GM19452 (cell line): Measurements from ENCODE around the gene AIFM2.
"Not testable (repeated sequence)": the region's sequence is repeated elsewhere in the genome, so short reads cannot be mapped to it uniquely, and the experiment has no call there.

ENCODE experiments used
- ATAC-seq: cut with Tn5 transposase; IDR thresholded peaks from one replicate; pipeline ENCODE4 v1.9.1; 2021; ENCODE audit not compliant: unreplicated experiment

The AIFM2 gene

GRCh38 chr10:70123817-70124216 lies 8.8 kb downstream of the AIFM2 start:
- no peak for ATAC-seq

GRCh38 chr10:70123166-70123565 lies 9.5 kb downstream of the AIFM2 start:
- ATAC-seq: not testable (repeated sequence)

- no peak for ATAC-seq
These were observed 9.9 kb downstream of the AIFM2 start for GRCh38 chr10:70122742-70123141.

GRCh38 chr10:70121281-70121949 lies 11.2 kb downstream of the AIFM2 start:
- no peak for ATAC-seq

- ATAC-seq: no peak
These were observed 12.2 kb downstream of the AIFM2 start for GRCh38 chr10:70120417-70120816.

- no peak for ATAC-seq
These were observed 13.0 kb downstream of the AIFM2 start for GRCh38 chr10:70119623-70120022.

GRCh38 chr10:70119197-70119596 lies 13.4 kb downstream of the AIFM2 start:
- no peak for ATAC-seq

GRCh38 chr10:70118196-70118595 lies 14.4 kb downstream of the AIFM2 start:
- ATAC-seq: no peak

- no peak for ATAC-seq
These were observed 15.0 kb downstream of the AIFM2 start for GRCh38 chr10:70117646-70118045.

- no peak for ATAC-seq
These were observed 16.5 kb downstream of the AIFM2 start for GRCh38 chr10:70115948-70116682.

GRCh38 chr10:70114902-70115301 lies 17.7 kb downstream of the AIFM2 start:
- ATAC-seq: no peak

- ATAC-seq: no peak
These were observed 20.6 kb downstream of the AIFM2 start for GRCh38 chr10:70112071-70112470.

GRCh38 chr10:70111496-70111895 lies 21.1 kb downstream of the AIFM2 start:
- no peak for ATAC-seq

GRCh38 chr10:70109064-70109729 lies 23.4 kb downstream of the AIFM2 start:
- no peak for ATAC-seq

- ATAC-seq: no peak
These were observed 25.4 kb downstream of the AIFM2 start for GRCh38 chr10:70106958-70107791.

GRCh38 chr10:70101668-70102067 lies 31.0 kb downstream of the AIFM2 start:
- no peak for ATAC-seq

GRCh38 chr10:70101068-70101562 lies 31.5 kb downstream of the AIFM2 start:
- not testable (repeated sequence) for ATAC-seq

- ATAC-seq: no peak
These were observed 34.4 kb downstream of the AIFM2 start for GRCh38 chr10:70098271-70098670.

- ATAC-seq: no peak
These were observed 35.2 kb downstream of the AIFM2 start for GRCh38 chr10:70097459-70097858.

- ATAC-seq: no peak
These were observed 35.8 kb downstream of the AIFM2 start for GRCh38 chr10:70096705-70097420.
